ENCODE data around the gene SUPT3H.

SUPT3H gene

DNA sequence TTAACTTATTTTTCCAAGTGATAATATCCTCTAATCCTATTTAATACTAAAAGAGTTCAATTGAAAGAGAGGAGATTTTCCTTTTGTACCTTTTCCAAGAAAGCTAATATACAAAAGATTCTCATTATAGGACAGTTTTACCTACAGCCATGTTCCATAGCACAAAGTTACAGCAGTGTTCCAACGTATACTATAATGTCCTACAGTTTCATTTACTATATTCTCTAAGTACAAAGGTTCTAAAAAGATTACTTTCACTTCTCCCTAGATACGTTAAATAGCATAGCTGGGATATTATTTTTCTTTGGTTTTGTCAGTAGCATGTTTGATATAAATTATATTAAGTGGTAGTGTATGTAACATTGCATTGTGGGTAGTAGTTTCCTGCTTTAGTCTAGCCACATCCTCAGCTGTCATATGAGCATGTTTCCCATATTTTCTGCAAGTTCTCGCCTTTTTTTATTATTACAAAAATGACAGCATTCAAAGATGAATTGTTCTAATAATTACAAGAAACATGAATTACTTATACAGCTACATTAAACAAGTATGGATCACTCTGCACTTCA, 54.0 kb downstream of the SUPT3H start:
- no peak for FAIRE-seq
- TF ChIP-seq, protein P1, sequence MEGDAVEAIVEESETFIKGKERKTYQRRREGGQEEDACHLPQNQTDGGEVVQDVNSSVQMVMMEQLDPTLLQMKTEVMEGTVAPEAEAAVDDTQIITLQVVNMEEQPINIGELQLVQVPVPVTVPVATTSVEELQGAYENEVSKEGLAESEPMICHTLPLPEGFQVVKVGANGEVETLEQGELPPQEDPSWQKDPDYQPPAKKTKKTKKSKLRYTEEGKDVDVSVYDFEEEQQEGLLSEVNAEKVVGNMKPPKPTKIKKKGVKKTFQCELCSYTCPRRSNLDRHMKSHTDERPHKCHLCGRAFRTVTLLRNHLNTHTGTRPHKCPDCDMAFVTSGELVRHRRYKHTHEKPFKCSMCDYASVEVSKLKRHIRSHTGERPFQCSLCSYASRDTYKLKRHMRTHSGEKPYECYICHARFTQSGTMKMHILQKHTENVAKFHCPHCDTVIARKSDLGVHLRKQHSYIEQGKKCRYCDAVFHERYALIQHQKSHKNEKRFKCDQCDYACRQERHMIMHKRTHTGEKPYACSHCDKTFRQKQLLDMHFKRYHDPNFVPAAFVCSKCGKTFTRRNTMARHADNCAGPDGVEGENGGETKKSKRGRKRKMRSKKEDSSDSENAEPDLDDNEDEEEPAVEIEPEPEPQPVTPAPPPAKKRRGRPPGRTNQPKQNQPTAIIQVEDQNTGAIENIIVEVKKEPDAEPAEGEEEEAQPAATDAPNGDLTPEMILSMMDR (IDR thresholded peaks at IDR 0.05; ENCODE audit: insufficient read depth, missing control alignments), result no peak
- no peak for DNase-seq (ENCODE audit: insufficient read length, low spot score)

DNA sequence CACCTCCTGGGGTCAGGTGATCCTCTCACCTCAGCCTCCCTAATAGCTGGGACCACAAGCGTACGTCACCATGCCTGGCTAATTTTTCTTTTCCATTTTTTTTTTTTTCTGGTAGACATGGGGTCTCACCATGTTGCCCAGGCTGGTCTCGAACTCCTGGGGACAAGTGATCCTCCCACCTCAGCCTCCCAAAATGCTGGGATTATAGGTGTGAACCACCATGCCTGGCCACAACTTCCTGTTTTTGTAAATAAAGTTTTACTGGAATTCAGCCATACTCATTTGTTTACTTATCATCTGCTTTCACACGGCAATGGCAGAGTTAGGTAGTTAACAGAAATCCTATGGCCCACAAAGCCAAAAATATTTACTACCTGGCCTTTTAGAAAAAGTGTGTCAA, 57.4 kb downstream of the SUPT3H start:
- DNase-seq (ENCODE audit: insufficient read length, low spot score) (no peak), FAIRE-seq (no peak)
- TF ChIP-seq, protein P1 (IDR thresholded peaks at IDR 0.05; ENCODE audit: insufficient read depth, missing control alignments), result no peak

DNA sequence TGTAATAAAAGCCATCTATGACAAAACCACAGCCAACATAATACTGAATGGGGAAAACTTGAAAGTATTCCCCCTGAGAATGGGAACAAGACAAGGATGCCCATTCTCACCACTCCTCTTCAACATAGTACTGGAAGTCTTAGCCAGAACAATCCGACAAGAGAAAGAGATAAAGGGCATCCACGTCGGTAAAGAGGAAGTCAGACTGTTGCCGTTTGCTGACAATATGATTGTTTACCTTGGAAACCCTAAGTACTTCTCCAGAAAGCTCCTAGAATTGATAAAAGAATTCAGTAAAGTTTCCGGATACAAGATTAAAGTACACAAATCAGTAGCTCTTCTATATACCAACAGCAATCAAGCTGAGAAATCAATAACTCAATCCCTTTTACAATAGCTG, 63.6 kb downstream of the SUPT3H start:
- TF ChIP-seq, protein P1 (IDR thresholded peaks at IDR 0.05; ENCODE audit: insufficient read depth, missing control alignments), result no peak
- DNase-seq (ENCODE audit: insufficient read length, low spot score) (no peak), FAIRE-seq (no peak)

DNA sequence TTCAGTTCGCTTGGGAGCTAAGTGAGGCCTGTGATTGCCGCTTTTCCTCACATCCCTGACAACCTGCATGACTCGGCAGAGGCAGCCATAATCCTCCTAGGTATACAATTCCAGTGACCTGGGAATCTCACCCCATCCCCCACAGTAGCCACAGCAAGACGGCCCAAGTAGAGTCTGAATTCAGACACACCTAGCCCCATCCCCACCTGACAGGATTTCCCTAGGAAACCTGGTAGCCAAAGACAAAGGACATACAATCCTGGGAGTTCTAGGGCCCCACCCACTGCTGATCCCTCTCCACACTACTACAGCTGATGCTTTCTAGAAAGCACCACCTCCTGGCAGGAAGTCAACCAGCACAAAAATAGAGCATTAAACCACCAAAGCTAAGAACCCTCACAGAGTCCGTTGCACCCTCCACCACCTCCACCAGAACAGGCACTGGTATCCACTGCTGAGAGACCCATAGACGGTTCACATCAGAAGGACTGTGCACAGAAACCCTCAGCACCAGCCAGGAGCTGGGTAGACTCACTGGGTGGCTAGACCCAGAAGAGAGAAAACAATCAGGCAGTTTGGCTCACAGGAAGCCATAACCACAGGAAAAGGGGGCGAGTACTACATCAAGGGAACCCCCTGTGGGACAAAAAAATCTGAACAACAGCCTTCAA, 67.5 kb downstream of the SUPT3H start:
- FAIRE-seq, result no peak
- TF ChIP-seq, protein P1 (IDR thresholded peaks at IDR 0.05; ENCODE audit: insufficient read depth, missing control alignments), result no peak
- no peak for DNase-seq (ENCODE audit: insufficient read length, low spot score)

DNA sequence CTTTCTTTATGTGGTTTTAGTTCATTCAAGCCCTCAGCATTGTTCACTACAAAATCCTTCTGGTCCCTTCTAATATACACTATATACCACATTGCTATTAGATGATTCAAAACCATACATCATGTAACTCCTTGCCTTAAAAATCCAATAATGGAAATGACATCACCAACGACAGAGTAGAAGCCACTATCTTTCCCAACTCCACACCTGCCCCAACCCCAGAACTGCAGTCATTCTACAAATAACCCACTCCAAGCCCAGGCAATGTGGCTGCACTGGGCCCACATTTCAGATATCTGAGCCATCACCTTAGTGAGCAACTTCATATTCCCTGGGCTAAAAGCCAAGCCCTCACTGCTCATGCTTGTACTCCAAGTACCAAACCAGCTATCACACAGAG, 72.2 kb downstream of the SUPT3H start:
- DNase-seq (ENCODE audit: insufficient read length, low spot score), result no peak
- TF ChIP-seq, protein P1 (IDR thresholded peaks at IDR 0.05; ENCODE audit: insufficient read depth, missing control alignments), result no peak
- FAIRE-seq, result no peak

DNA sequence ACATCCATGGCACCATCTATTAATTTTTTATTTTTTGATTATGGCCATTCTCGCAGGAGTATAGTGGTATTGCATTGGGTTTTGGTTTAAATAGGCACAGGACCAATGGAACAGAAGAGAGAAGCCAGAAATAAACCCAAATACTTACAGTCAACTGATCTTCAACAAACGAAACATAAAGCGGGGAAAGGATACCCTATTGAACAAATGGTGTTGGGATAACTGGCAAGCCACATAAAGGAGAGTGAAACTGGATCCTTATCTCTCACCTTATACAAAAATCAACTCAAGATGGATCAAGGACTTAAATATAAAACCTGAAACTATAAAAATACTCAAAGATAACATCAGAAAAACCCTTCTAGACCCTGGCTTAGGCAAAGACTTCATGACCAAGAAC, 74.9 kb downstream of the SUPT3H start:
- TF ChIP-seq, protein P1 (IDR thresholded peaks at IDR 0.05; ENCODE audit: insufficient read depth, missing control alignments), result no peak
- FAIRE-seq (no peak), DNase-seq (ENCODE audit: insufficient read length, low spot score) (no peak)
